Measurements from ENCODE around the gene NRG4.
"Not testable (repeated sequence)": the region's sequence is repeated elsewhere in the genome, so short reads cannot be mapped to it uniquely, and the experiment has no call there.

NRG4 gene

DNA sequence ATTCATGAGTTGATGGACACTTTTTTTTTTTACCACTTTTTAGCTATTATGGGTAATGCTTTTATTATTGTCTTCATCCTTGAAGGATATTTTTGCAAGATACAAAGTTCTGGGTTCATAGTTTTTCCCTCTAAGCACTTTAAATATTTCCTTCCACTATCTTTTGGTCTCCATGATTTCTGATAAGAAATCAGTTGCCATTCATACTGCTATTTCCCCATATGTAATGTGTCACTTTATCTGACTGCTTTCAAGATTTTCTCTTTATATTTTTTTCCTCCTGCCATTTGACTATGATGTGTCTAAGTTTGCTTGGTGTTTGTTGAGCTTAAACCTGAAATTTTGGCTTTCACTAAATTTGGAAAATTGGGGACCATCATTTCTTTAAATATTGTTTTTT, 19.3 kb downstream of the NRG4 start:
- DNase-seq (ENCODE audit: low spot score) = no peak

DNA sequence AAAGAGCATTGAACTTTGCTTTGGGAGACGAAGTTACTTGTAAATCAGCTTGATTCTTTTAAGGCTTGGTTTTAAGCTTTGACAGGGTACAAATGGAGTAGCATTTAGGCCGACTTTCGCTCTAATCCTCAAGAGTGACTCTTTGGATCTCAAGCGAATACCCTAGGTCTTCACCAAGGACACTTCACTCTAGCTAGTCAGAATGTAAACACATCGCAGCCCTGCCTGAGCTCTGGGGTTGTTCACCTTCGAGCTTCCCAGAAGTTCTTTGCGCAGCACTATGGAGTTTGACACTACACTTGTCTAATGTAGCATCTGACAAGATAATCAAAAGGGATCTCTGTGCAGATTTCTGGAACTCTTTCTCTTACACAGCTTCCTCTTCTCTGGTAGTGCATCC, 22.3 kb downstream of the NRG4 start:
- DNase-seq (ENCODE audit: low spot score) = no peak

DNA sequence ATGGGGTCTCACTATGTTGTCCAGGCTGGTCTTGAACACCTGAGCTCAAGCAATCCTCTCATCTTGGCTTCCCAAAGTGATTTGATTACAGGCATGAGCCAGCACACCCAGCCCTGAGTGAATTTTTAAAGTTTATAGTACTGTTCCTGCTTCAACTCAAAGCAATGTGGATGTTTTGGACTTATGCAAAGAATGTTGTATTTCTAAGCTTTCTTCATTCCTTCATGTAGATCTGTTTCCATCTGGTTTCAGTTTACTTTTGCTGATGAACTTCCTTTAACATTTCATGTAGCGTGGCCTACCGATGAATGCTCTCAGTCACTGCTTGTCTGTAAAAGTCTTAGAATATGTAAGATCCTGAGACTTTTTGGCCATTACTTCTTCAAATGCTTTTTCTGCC, 23.2 kb downstream of the NRG4 start:
- no peak for DNase-seq (ENCODE audit: low spot score)

GRCh38 chr15:75985971-75986370, 26.3 kb downstream of the NRG4 start:
- no peak for DNase-seq (ENCODE audit: low spot score)

DNA sequence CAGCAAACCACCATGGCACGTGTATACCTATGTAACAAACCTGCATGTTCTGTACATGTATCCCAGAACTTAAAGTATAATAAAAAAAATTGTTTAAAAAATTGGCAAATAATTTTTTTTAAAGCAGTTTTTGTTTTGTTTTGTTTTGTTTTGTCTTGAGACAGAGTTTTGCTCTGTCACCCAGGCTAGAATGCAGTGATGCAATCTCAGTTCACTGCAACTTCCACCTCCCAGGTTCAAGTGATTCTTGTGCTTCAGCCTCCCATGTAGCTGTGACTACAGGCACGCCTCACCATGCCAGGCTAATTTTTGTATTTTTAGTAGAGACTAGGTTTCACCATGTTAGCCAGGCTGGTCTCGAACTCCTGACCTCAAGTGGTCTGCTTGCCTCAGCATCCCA, 27.5 kb downstream of the NRG4 start:
- not testable (repeated sequence) for DNase-seq (ENCODE audit: low spot score)

DNA sequence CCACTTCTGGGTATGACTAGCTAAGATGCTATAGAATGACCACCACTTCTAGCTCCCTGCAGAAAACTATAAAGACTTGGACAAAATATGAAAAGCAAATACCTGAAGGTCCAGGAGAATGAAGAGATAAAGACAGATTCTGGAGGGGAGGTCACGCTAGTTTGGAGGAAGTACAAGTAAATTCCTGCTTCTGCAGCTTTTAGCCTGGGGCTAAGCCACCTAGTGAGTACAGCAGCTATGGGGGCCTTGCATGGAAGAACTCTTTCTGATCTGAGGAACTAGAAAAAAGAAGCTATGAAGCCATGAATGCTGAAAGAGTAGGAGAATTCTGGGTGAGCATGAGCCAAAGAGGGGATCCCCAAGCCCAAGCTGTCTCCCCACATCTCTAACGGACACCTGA, 29.8 kb downstream of the NRG4 start:
- no peak for DNase-seq (ENCODE audit: low spot score)

DNA sequence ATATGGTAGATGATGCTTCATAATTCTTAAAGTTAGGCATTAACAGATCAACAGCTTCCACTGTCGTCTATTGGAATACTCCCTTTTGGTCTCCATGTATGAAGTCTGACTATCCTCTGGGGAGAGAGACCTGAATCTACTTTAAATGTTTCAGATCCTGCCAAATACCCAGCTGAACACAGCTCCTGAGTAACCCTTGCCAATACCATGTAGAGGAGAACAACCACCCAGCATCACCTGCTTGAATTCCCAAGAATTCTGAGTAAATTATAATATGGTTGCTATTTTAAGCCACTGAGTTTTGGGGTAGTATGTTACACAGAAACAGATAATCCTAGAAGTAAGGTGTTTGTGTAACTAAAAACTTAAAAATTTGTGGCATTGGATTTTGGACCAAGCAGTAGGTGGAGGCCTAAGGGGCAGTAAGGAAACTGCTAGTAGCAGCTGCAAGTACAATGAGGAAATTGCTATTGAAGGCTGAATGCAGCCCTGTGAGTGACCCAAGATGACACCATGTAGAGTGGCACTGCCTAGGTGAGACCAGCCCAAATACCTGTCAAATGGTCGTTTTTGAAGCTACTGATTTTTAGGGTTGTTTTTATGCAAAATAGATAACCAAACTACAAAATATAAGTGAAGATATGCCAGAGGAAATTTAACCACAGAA, 30.9 kb downstream of the NRG4 start:
- no peak for DNase-seq (ENCODE audit: low spot score)

GRCh38 chr15:75976766-75977165, 35.5 kb downstream of the NRG4 start:
- not testable (repeated sequence) for DNase-seq (ENCODE audit: low spot score)

DNA sequence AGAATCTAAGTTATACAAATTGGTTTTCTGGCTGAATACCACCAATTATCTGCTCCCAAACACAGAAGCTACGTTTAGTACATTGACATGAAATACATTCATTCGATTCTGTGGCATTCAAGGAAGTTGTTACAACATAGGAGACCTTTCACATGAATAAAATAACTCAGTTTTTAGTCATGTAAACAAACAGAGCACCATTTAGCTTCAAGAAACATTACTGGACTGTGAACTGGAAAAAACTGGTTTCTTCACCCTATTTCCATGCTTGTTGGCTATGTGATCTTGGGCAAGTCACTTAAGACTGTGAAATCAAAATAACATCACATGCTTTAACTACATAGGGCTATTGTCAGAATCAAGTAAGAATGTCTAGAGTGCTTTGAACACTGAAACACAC, 46.2 kb downstream of the NRG4 start:
- DNase-seq (ENCODE audit: low spot score) = no peak

DNA sequence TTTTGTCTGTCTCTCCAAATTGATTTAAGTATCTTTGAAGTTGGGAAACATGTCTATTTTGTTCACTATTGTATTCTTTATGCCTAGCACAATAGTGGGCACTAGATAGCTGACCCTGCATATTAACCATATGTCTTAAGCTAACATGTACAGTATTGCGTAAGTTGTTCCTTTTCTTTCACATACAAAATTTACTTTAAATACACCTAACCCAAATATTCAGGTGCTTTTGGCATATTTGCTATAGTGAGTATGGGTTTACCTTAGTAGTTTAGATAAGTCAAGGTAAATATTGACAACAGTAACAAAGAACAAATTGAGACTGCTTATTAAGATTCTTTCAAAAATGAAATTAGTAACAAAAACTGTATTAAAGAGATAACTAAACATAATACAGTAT, 50.9 kb downstream of the NRG4 start:
- DNase-seq (ENCODE audit: low spot score) = peak; percentile 23

DNA sequence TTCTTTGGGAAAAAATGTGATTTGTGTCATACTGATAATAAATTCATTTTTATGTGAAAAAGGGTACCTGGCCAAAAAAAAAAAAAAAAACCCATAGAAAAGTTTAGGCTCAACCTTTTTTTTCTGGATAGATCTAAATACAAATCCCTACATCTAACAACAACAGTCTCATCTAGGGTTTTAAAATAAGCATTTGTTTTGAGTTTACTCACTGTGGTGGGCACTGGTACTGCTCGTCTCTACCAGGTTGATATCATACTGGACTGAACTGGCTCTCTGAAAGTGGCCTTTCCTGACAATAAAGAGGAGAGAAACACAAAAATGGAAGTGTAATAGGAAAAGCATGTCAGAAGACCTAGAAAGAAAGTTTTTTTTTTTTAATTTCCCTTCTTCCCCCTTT, 56.5 kb downstream of the NRG4 start:
- no peak for DNase-seq (ENCODE audit: low spot score)

- DNase-seq (ENCODE audit: low spot score) = no peak
These were observed 59.7 kb downstream of the NRG4 start for GRCh38 chr15:75952525-75952924.

GRCh38 chr15:75948761-75949296, 63.4 kb downstream of the NRG4 start:
- no peak for DNase-seq (ENCODE audit: low spot score)

DNA sequence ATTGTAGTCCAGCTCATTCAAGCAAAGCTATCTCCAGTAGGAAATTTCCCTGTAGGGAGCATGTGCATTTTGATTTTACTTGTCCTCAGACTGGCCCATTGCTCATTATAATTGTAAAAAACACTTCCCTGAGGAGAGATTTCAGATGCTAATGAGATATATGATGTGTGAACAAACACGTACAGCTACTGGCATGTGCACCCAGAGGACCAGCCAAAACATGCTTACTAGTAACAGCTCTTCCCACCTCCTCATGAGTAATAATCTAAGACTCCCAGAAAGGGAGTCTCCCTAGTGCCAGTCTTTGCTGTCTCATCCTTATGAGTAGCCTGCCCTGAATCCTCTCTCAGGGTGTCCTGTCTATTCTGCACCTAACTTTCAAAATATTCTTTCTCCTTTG, 65.1 kb downstream of the NRG4 start:
- DNase-seq (ENCODE audit: low spot score) = no peak

GRCh38 chr15:75945953-75946352, 66.3 kb downstream of the NRG4 start:
- DNase-seq (ENCODE audit: low spot score) = no peak

- DNase-seq (ENCODE audit: low spot score) = no peak
These were observed 68.5 kb downstream of the NRG4 start for GRCh38 chr15:75943713-75944215.

DNA sequence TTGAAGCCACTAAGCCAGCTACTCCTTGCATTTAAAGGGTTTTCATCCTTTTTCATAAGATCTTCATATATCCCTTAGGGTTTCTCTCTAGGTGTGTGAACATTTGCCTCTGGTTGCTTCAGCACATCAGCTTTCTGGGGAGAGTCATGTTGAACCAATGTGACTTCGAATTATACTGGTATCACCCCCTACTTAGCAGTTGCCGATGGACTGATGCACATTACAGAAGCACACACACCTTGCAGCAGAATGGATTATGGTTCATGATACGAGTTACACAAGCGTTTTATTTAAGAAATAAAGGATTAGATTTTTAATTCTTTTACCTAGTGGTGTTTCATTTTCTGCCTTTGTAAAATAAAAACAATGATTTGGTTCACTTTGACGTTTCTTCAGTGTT, 69.0 kb downstream of the NRG4 start:
- DNase-seq (ENCODE audit: low spot score) = no peak

DNA sequence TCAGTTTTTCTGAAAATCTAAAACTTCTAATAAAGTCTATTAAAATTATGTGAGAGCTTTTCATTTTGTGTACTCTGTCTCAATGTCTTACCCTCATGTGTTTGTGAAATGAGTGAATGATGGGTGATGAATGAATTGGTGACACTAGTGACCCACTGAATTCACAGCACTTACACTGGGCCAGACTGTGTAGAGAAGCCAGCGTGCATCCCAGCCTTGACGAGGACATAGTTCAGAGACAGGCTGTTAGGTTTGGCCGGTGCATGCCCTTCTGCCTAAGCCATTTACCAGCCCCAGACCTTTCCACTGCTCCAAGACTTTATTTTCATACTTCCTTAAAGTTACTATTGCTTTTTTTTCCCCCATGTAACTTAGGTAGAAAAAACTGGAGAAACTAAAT, 69.8 kb downstream of the NRG4 start:
- DNase-seq (ENCODE audit: low spot score) = no peak

DNA sequence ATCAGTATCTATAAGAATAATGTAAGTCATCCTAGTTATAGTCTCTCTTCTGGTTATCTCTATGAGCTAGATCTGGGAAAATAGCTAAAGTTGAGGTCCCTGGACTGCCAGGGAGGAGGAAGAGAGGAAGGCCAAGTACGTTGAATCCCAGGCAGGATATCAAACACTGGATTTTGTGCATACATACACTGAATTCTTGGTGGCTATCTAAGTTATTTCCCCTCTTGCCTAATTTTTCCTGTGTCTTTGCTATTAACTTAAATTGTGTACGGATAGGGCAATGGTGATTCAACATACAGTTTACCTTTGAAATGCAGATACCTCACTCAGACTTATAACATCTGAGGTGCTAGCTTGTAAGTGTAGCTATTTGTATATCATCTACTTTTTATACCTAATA, 81.4 kb downstream of the NRG4 start:
- DNase-seq (ENCODE audit: low spot score) = no peak

GRCh38 chr15:75929799-75930565, 82.2 kb downstream of the NRG4 start:
- no peak for DNase-seq (ENCODE audit: low spot score)

- DNase-seq (ENCODE audit: low spot score) = peak; percentile 10
These were observed 83.3 kb downstream of the NRG4 start for GRCh38 chr15:75928680-75929608.

DNA sequence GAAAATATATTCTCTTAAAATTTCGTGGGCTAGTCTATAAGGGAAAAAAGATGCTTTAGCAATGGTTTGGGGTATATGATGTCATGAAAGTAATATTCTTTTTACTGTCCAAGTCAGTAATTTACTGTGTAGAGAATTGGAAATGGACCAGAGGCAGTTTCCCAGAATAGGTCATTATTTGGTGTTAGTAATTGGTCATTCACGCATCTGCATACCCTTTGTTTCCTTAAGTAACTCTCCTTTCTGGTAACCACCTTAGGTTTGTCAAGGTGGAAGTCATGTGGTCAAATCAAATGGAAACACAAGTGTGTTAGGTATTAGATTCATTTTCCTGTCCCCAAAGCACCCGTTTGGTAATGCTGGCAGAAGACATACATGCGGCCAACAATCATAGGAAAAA, 84.6 kb downstream of the NRG4 start:
- DNase-seq (ENCODE audit: low spot score) = no peak
